Panc1 (cell line): ENCODE results near the gene F11R. TPM values are rescaled to one million over a fixed set of nuclear protein-coding genes. Genes with fewer than 3 reads are reported as not detected.

Experiments used
- ATAC-seq: fragments of 200-7000 bp; cut with Tn5 transposase; 2 replicates; pipeline ENCODE4 v1.9.1; 2020; ENCODE audit warnings: mild to moderate bottlenecking, moderate library complexity
- BruUV-seq: library from RNA; stranded (reverse); fragments of 400-500 nt; replicated peaks from 2 replicates; lab custom pipeline; 2021; lab: Mats Ljungman, UMichigan
- CTCF ChIA-PET: fragments of 300-600 bp; sonication (Branson Sonifier 250); formaldehyde crosslinking; loops from one replicate; lab custom pipeline; 2022; ENCODE audit warnings: antibody characterized with exemption; lab: Charles Lee
- POLR2A ChIA-PET: fragments of 300-600 bp; sonication (Branson Sonifier 250); formaldehyde crosslinking; loops from one replicate; lab custom pipeline; 2022; ENCODE audit warnings: antibody characterized with exemption; lab: Charles Lee
- DNase-seq: peaks from one replicate; pipeline ENCODE4 v3.0.0-alpha.2; 2010; ENCODE audit warnings: low read depth, low spot score
- H3K27ac ChIP-seq: 2 replicates; pipeline ENCODE4 v1.5.1; 2011; ENCODE audit warnings: mild to moderate bottlenecking, low read length, inconsistent platforms
- H3K27me3 ChIP-seq: fragments of 200-500 bp; sonication (Bioruptor generic); 2 replicates; pipeline ENCODE4 v1.6.0; 2014; ENCODE audit warnings: low read length, inconsistent platforms; ENCODE audit not compliant: control insufficient read depth, insufficient read depth
- H3K36me3 ChIP-seq: fragments of 200-500 bp; sonication (Bioruptor generic); 2 replicates; pipeline ENCODE4 v1.5.1; 2014; ENCODE audit warnings: inconsistent platforms, mild to moderate bottlenecking, low read length, moderate library complexity; ENCODE audit not compliant: control insufficient read depth, insufficient read depth
- H3K4me1 ChIP-seq: 2 replicates; pipeline ENCODE4 v1.5.1; 2011; ENCODE audit warnings: inconsistent platforms, mild to moderate bottlenecking, low read length, moderate library complexity; ENCODE audit not compliant: control insufficient read depth, insufficient read depth
- H3K4me3 ChIP-seq, 2 experiments: 2 replicates each; pipeline ENCODE4 v1.5.1; 2011 to 2012; ENCODE audit warnings: low read depth in 2 of 2, low read length in 2 of 2, mild to moderate bottlenecking in 2 of 2, inconsistent platforms in 1 of 2, moderate library complexity in 1 of 2
- H3K9me3 ChIP-seq: fragments of 200-500 bp; sonication (Bioruptor generic); 2 replicates; pipeline ENCODE4 v1.5.1; 2014; ENCODE audit warnings: low read depth, mild to moderate bottlenecking, inconsistent platforms, low read length, moderate library complexity; ENCODE audit not compliant: control insufficient read depth, insufficient read depth
- CTCF ChIP-seq: fragments of 450-650 bp; IDR thresholded peaks from 2 replicates; pipeline ENCODE4 v1.5.1; 2017; ENCODE audit warnings: mild to moderate bottlenecking
- POLR2AphosphoS5 ChIP-seq: IDR thresholded peaks from 2 replicates; pipeline ENCODE4 v1.6.1; 2012; ENCODE audit warnings: mild to moderate bottlenecking, low read depth, low read length, moderate library complexity
- SIN3A ChIP-seq: IDR thresholded peaks from 2 replicates; pipeline ENCODE4 v1.6.1; 2012; ENCODE audit warnings: low read depth, mild to moderate bottlenecking, low read length, moderate library complexity, borderline replicate concordance; ENCODE audit not compliant: insufficient read depth
- TCF7L2 ChIP-seq: IDR thresholded peaks from 2 replicates; pipeline ENCODE4 v1.6.1; 2011; ENCODE audit warnings: mild to moderate bottlenecking, low read depth, low read length, inconsistent platforms
- in situ Hi-C: cut with HindIII; loops from 2 replicates; pipeline ENCODE4 v1.10.0; 2016; ENCODE audit warnings: low sequenced_read_pairs, low pct_unique_long_range_greater_than_20kb
- intact Hi-C: fragments of 100-400 bp; cut with micrococcal nuclease; formaldehyde crosslinking; loops from one replicate; pipeline ENCODE4 v1.10.0; 2022; ENCODE audit not compliant: unreplicated experiment
- total RNA-seq: library from RNA; stranded (reverse); gene quantifications from one replicate; pipeline ENCODE4 v1.2.1, GENCODE V29; 2021; ENCODE audit not compliant: unreplicated experiment
- TF ChIP-seq, protein P1 (sequence below), 2 experiments: IDR thresholded peaks; 2 replicates each; pipeline ENCODE4 v1.6.1; 2011 to 2012; ENCODE audit warnings: low read depth in 2 of 2, control low read depth in 1 of 2, low read length in 1 of 2, mild to moderate bottlenecking in 1 of 2, moderate library complexity in 1 of 2; ENCODE audit not compliant: insufficient read depth in 1 of 2

Gene F11R
- total RNA-seq, 1 experiment from 2014 or later: 63.0 TPM

DNA sequence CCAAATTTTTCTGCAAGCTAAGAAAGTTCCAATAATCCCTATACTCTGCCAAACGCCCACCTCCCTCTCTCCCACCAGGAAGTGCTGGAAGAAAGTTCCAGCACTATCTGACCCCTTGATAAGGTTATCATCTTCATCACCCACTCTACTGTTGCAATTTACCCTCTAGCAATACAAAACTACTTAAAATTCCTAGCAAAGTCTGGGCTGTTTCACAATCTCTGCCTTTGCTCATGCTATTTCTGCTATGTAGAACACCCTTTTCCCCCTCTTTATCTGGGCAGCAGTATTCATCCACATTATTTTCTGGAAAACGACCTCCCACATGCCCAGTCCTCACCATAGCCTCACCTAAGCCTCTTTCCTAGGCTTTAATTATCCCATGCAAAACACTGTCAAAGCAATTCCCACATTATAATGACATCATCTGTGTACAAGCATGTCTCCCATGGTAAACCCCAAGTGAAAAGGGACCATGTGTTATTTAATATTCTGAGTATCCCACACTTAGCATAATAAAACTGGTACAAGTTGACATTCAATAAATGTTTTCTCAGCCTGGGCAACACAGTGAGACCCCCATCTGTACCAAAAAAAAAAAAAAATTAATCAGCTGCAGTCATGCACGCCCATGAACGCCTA lies 12.0 kb downstream of the F11R start:
- no TSS peak for BruUV-seq

DNA sequence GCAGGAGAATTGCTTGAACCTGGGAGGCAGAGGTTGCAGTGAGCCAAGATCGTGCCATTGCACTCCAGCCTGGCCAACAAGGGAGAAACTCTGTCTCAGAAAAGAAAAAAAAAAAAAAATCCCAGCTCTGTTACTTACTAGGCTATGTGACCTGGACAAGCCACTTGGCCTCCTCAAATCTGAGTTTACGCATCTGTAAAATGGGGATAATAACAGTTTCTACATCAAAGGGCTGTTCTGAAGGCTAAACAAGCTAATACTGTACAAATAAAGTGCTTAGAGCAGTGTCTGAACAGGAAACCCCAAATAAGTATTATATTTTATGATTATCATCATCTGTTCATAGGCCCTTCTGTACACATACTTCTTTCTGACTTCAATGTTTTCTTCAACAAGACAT lies 13.6 kb downstream of the F11R start:
- DNase-seq (no peak), ATAC-seq (no peak)
- H3K4me1 ChIP-seq: no peaks in the 10 kb centered on the region
- in situ Hi-C loops (no loop called here), intact Hi-C loops (no loop called here)
- ChIA-PET CTCF (interaction anchor here (0.6 kb wide), 1 partner anchor 33 kb away, joined by 9 read pairs; no protein-coding TSS in a partner anchor), POLR2A (no interaction called here)
- TSS peak; percentile 31 for BruUV-seq
- no peaks in the 10 kb centered on the region for H3K36me3 ChIP-seq
- H3K27me3 ChIP-seq: no peaks in the 10 kb centered on the region
- H3K9me3 ChIP-seq: no peaks in the 10 kb centered on the region
- H3K27ac ChIP-seq: no peak overlapping the region
- TF ChIP-seq POLR2AphosphoS5 (no peak), TCF7L2 (no peak), SIN3A (no peak), CTCF (no peak)
- TF ChIP-seq, protein P1, sequence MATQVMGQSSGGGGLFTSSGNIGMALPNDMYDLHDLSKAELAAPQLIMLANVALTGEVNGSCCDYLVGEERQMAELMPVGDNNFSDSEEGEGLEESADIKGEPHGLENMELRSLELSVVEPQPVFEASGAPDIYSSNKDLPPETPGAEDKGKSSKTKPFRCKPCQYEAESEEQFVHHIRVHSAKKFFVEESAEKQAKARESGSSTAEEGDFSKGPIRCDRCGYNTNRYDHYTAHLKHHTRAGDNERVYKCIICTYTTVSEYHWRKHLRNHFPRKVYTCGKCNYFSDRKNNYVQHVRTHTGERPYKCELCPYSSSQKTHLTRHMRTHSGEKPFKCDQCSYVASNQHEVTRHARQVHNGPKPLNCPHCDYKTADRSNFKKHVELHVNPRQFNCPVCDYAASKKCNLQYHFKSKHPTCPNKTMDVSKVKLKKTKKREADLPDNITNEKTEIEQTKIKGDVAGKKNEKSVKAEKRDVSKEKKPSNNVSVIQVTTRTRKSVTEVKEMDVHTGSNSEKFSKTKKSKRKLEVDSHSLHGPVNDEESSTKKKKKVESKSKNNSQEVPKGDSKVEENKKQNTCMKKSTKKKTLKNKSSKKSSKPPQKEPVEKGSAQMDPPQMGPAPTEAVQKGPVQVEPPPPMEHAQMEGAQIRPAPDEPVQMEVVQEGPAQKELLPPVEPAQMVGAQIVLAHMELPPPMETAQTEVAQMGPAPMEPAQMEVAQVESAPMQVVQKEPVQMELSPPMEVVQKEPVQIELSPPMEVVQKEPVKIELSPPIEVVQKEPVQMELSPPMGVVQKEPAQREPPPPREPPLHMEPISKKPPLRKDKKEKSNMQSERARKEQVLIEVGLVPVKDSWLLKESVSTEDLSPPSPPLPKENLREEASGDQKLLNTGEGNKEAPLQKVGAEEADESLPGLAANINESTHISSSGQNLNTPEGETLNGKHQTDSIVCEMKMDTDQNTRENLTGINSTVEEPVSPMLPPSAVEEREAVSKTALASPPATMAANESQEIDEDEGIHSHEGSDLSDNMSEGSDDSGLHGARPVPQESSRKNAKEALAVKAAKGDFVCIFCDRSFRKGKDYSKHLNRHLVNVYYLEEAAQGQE (IDR thresholded peaks at IDR 0.05; ENCODE audit: insufficient read depth in 1 of 2, low read depth in 2 of 2, low read length in 1 of 2): no peak
- no peak overlapping the region for H3K4me3 ChIP-seq

More for the DNA sequence above, 12.0 kb downstream of the F11R start:
- Histone ChIP-seq H3K4me3 (no peak overlapping the region), H3K27ac (no peak overlapping the region), H3K4me1 (peaks cover 7% of the 10 kb centered on the region), H3K9me3 (no peaks in the 10 kb centered on the region), H3K36me3 (no peaks in the 10 kb centered on the region), H3K27me3 (no peaks in the 10 kb centered on the region)
- DNase-seq (no peak), ATAC-seq (no peak)
- ChIA-PET CTCF (no interaction called here), POLR2A (no interaction called here)
- in situ Hi-C loops: no loop called here
- intact Hi-C loops: no loop called here
- TF ChIP-seq, protein P1 (IDR thresholded peaks at IDR 0.05; ENCODE audit: insufficient read depth in 1 of 2, low read depth in 2 of 2, low read length in 1 of 2): no peak
- TF ChIP-seq TCF7L2 (no peak), POLR2AphosphoS5 (no peak), CTCF (no peak), SIN3A (no peak)
